Measurements from ENCODE around the gene MIER1. TPM values are rescaled to one million over a fixed set of nuclear protein-coding genes. Genes with fewer than 3 reads are reported as not detected.
"Not testable (repeated sequence)": the region's sequence is repeated elsewhere in the genome, so short reads cannot be mapped to it uniquely, and the experiment has no call there.

MIER1 gene
- total RNA-seq (10 to 100 TPM; 77.0 to 81.3 TPM), polyA plus RNA-seq (10 to 100 TPM; 25.5 to 41.3 TPM)

- peak; percentile 98 to 99 (median 98) for DNase-seq
- Histone ChIP-seq H3K4me1 (ENCODE audit: insufficient read depth, low read length) (peaks cover 47% of the 10 kb centered on the region), H3K36me3 (ENCODE audit: insufficient read depth, low read length) (no peaks in the 10 kb centered on the region), H3K4me3 (ENCODE audit: low read length in 2 of 2) (peak within 1 kb of the TSS; percentile 95 to 98), H3K27me3 (ENCODE audit: insufficient read depth, low read length) (no peaks in the 10 kb centered on the region), H3K27ac (ENCODE audit: low read depth, low read length) (peak within 1 kb of the TSS; percentile 95), H3K9me3 (ENCODE audit: control insufficient read depth in 1 of 2, low read length in 2 of 2) (no peaks in the 10 kb centered on the region)
- CTCF ChIA-PET (ENCODE audit: partially characterized antibody): interaction anchor here (0.7 to 1.7 kb wide), 5 partner anchors 10 to 287 kb away, joined by 3 to 7 read pairs (median 3); no protein-coding TSS in a partner anchor
- intact Hi-C loops (cut with micrococcal nuclease): loop anchor here (1.0 to 10.0 kb wide), 4 partner anchors 128 to 590 kb away; partner anchors contain the start of gene SERBP1
- POLR2A ChIA-PET (ENCODE audit: partially characterized antibody): interaction anchor here (0.7 to 3.1 kb wide), 26 partner anchors 10 to 763 kb away, joined by 3 to 24 read pairs (median 4); partner anchors contain the start of genes GADD45A, SERBP1 and SLC35D1
- Mint-ChIP-seq H3K27me3 (peaks cover 0 to 1% of the 10 kb centered on the region in 2 donors), H3K4me3 (peak within 1 kb of the TSS; percentile 92 to 99 (median 96)), H3K9me3 (no peaks in the 10 kb centered on the region), H3K4me1 (peaks cover 26 to 63% (median 34%) of the 10 kb centered on the region in 4 donors), H3K36me3 (peaks cover 4 to 17% of the 10 kb centered on the region in 2 donors), H3K27ac (peak within 1 kb of the TSS; percentile 97 to 99 (median 98))
These were observed at the start of gene MIER1, which contains the start of gene DNAI4 for GRCh38 chr1:66924756-66925557. Gene MIER1, plus strand, starts transcription at chr1:66924990. Its CDS starts 39 bp downstream, at chr1:66925029. Gene DNAI4, minus strand, starts transcription at chr1:66924856. Its CDS starts 25 bp downstream, at chr1:66924831.

GRCh38 chr1:66876664-66877063, 48.1 kb upstream of the MIER1 start:
- Histone ChIP-seq H3K27ac (ENCODE audit: low read depth, low read length) (no peak overlapping the region), H3K27me3 (ENCODE audit: insufficient read depth, low read length) (no peaks in the 10 kb centered on the region), H3K36me3 (ENCODE audit: insufficient read depth, low read length) (no peaks in the 10 kb centered on the region), H3K9me3 (ENCODE audit: control insufficient read depth in 1 of 2, low read length in 2 of 2) (no peaks in the 10 kb centered on the region), H3K4me1 (ENCODE audit: insufficient read depth, low read length) (no peaks in the 10 kb centered on the region), H3K4me3 (ENCODE audit: low read length in 2 of 2) (no peak overlapping the region)
- peaks cover 4 to 14% of the 10 kb centered on the region in 2 donors for H3K36me3 Mint-ChIP-seq
- ChIA-PET POLR2A (ENCODE audit: partially characterized antibody) (no interaction called here), CTCF (ENCODE audit: partially characterized antibody) (no interaction called here)
- no peak overlapping the region for H3K27ac Mint-ChIP-seq
- no peaks in the 10 kb centered on the region for H3K4me1 Mint-ChIP-seq
- H3K4me3 Mint-ChIP-seq: no peak overlapping the region
- no peak for DNase-seq
- H3K27me3 Mint-ChIP-seq: no peaks in the 10 kb centered on the region
- intact Hi-C loops (cut with micrococcal nuclease): no loop called here
- H3K9me3 Mint-ChIP-seq: peaks cover 2 to 21% (median 15%) of the 10 kb centered on the region in 8 donors

- Histone ChIP-seq H3K36me3 (ENCODE audit: insufficient read depth, low read length) (no peaks in the 10 kb centered on the region), H3K4me3 (ENCODE audit: low read length in 2 of 2) (no peak overlapping the region), H3K4me1 (ENCODE audit: insufficient read depth, low read length) (no peaks in the 10 kb centered on the region), H3K27me3 (ENCODE audit: insufficient read depth, low read length) (no peaks in the 10 kb centered on the region), H3K9me3 (ENCODE audit: control insufficient read depth in 1 of 2, low read length in 2 of 2) (no peaks in the 10 kb centered on the region), H3K27ac (ENCODE audit: low read depth, low read length) (no peak overlapping the region)
- Mint-ChIP-seq H3K9me3 (no peaks in the 10 kb centered on the region), H3K27ac (no peak overlapping the region), H3K27me3 (peaks cover 0 to 2% of the 10 kb centered on the region in 2 donors), H3K4me1 (no peaks in the 10 kb centered on the region), H3K4me3 (no peak overlapping the region), H3K36me3 (peaks cover 0 to 5% of the 10 kb centered on the region in 2 donors)
- CTCF ChIA-PET (ENCODE audit: partially characterized antibody): interaction anchor here (1.6 kb wide), 1 partner anchor 18 kb away, joined by 3 read pairs; no protein-coding TSS in a partner anchor
- DNase-seq: no peak
- POLR2A ChIA-PET (ENCODE audit: partially characterized antibody): no interaction called here
- intact Hi-C loops (cut with micrococcal nuclease): no loop called here
These were observed 35.8 kb upstream of the MIER1 start for GRCh38 chr1:66889030-66889429.

GRCh38 chr1:66890621-66891020, 34.2 kb upstream of the MIER1 start:
- intact Hi-C loops (cut with micrococcal nuclease): no loop called here
- ChIA-PET CTCF (ENCODE audit: partially characterized antibody) (no interaction called here), POLR2A (ENCODE audit: partially characterized antibody) (no interaction called here)
- Histone ChIP-seq H3K36me3 (ENCODE audit: insufficient read depth, low read length) (no peaks in the 10 kb centered on the region), H3K27me3 (ENCODE audit: insufficient read depth, low read length) (no peaks in the 10 kb centered on the region), H3K27ac (ENCODE audit: low read depth, low read length) (no peak overlapping the region), H3K4me1 (ENCODE audit: insufficient read depth, low read length) (no peaks in the 10 kb centered on the region), H3K4me3 (ENCODE audit: low read length in 2 of 2) (no peak overlapping the region), H3K9me3 (ENCODE audit: control insufficient read depth in 1 of 2, low read length in 2 of 2) (no peaks in the 10 kb centered on the region)
- DNase-seq: no peak
- Mint-ChIP-seq H3K36me3 (peaks cover 0 to 4% of the 10 kb centered on the region in 2 donors), H3K27me3 (peaks cover 0 to 2% of the 10 kb centered on the region in 2 donors), H3K4me3 (no peak overlapping the region), H3K4me1 (no peaks in the 10 kb centered on the region), H3K27ac (no peak overlapping the region), H3K9me3 (no peaks in the 10 kb centered on the region)

GRCh38 chr1:66893712-66894111, 31.1 kb upstream of the MIER1 start:
- H3K4me1 Mint-ChIP-seq: no peaks in the 10 kb centered on the region

GRCh38 chr1:66915203-66915602, 9.6 kb upstream of the MIER1 start:
- POLR2A ChIA-PET (ENCODE audit: partially characterized antibody): interaction anchor here (0.7 to 2.3 kb wide), 2 partner anchors 9 to 72 kb away, joined by 5 to 12 read pairs; partner anchors contain the start of genes DNAI4 and MIER1

More at GRCh38 chr1:66893712-66894111, 31.1 kb upstream of the MIER1 start:
- Mint-ChIP-seq H3K27me3 (no peaks in the 10 kb centered on the region), H3K36me3 (no peaks in the 10 kb centered on the region), H3K9me3 (no peaks in the 10 kb centered on the region), H3K4me3 (no peak overlapping the region), H3K27ac (no peak overlapping the region)
- POLR2A ChIA-PET (ENCODE audit: partially characterized antibody): no interaction called here
- no peaks in the 10 kb centered on the region for H3K36me3 ChIP-seq (ENCODE audit: insufficient read depth, low read length)
- no peak overlapping the region for H3K4me3 ChIP-seq (ENCODE audit: low read length in 2 of 2)
- no peaks in the 10 kb centered on the region for H3K4me1 ChIP-seq (ENCODE audit: insufficient read depth, low read length)
- CTCF ChIA-PET (ENCODE audit: partially characterized antibody): no interaction called here
- no peak overlapping the region for H3K27ac ChIP-seq (ENCODE audit: low read depth, low read length)
- H3K9me3 ChIP-seq (ENCODE audit: control insufficient read depth in 1 of 2, low read length in 2 of 2): no peaks in the 10 kb centered on the region
- DNase-seq: no peak
- H3K27me3 ChIP-seq (ENCODE audit: insufficient read depth, low read length): no peaks in the 10 kb centered on the region
- intact Hi-C loops (cut with micrococcal nuclease): no loop called here

GRCh38 chr1:66916320-66916719, 8.5 kb upstream of the MIER1 start:
- Mint-ChIP-seq H3K27ac (peak overlapping the region in 1 of 7 donors; percentile 31), H3K27me3 (peaks cover 0 to 1% of the 10 kb centered on the region in 2 donors), H3K4me1 (peaks cover 0 to 5% (median 0%) of the 10 kb centered on the region in 4 donors), H3K36me3 (peaks cover 5 to 24% of the 10 kb centered on the region in 2 donors), H3K4me3 (no peak overlapping the region), H3K9me3 (peaks cover 0 to 11% (median 0%) of the 10 kb centered on the region in 8 donors)
- H3K27ac ChIP-seq (ENCODE audit: low read depth, low read length): no peak overlapping the region
- intact Hi-C loops (cut with micrococcal nuclease): no loop called here
- POLR2A ChIA-PET (ENCODE audit: partially characterized antibody): no interaction called here
- CTCF ChIA-PET (ENCODE audit: partially characterized antibody): no interaction called here
- H3K9me3 ChIP-seq (ENCODE audit: control insufficient read depth in 1 of 2, low read length in 2 of 2): no peaks in the 10 kb centered on the region
- H3K4me3 ChIP-seq (ENCODE audit: low read length in 2 of 2): no peak overlapping the region
- no peak for DNase-seq
- H3K27me3 ChIP-seq (ENCODE audit: insufficient read depth, low read length): no peaks in the 10 kb centered on the region
- no peaks in the 10 kb centered on the region for H3K36me3 ChIP-seq (ENCODE audit: insufficient read depth, low read length)
- H3K4me1 ChIP-seq (ENCODE audit: insufficient read depth, low read length): no peaks in the 10 kb centered on the region

More at GRCh38 chr1:66915203-66915602, 9.6 kb upstream of the MIER1 start:
- H3K27ac Mint-ChIP-seq; intact Hi-C loops (cut with micrococcal nuclease); H3K27me3 ChIP-seq (ENCODE audit: insufficient read depth, low read length); H3K27ac ChIP-seq (ENCODE audit: low read depth, low read length); H3K4me3 ChIP-seq (ENCODE audit: low read length in 2 of 2); H3K36me3 ChIP-seq (ENCODE audit: insufficient read depth, low read length); DNase-seq; H3K27me3 Mint-ChIP-seq; H3K9me3 ChIP-seq (ENCODE audit: control insufficient read depth in 1 of 2, low read length in 2 of 2); H3K4me1 Mint-ChIP-seq; H3K4me1 ChIP-seq (ENCODE audit: insufficient read depth, low read length); H3K4me3 Mint-ChIP-seq: not testable (repeated sequence)
- CTCF ChIA-PET (ENCODE audit: partially characterized antibody): interaction anchor here (1.2 to 1.6 kb wide), 2 partner anchors 15 to 33 kb away, joined by 3 read pairs; no protein-coding TSS in a partner anchor
- Mint-ChIP-seq H3K36me3 (peaks cover 5 to 22% of the 10 kb centered on the region in 2 donors), H3K9me3 (peaks cover 0 to 11% (median 0%) of the 10 kb centered on the region in 8 donors)
